GM12875 (cell line): Measurements from ENCODE around the gene CRYZL1.

Experiments used
- H3K4me3 ChIP-seq: one replicate; pipeline ENCODE4 v1.5.1; 2011; ENCODE audit warnings: low read depth, low read length, control low read depth
- CTCF ChIP-seq: IDR thresholded peaks from 2 replicates; pipeline ENCODE4 v1.5.1; 2011; ENCODE audit warnings: low read depth, mild to moderate bottlenecking, control low read depth, inconsistent platforms, low read length, moderate library complexity, borderline replicate concordance; ENCODE audit not compliant: insufficient read depth

The CRYZL1 gene

GRCh38 chr21:33641352-33642026 is at the start of gene CRYZL1:
CRYZL1 (minus strand) TSS chr21:33641741; CDS start chr21:33631551, 10,190 bp downstream.
- H3K4me3 ChIP-seq = peak within 1 kb of the TSS; percentile 90
- TF ChIP-seq CTCF = no peak

- no peak overlapping the region for H3K4me3 ChIP-seq
- no peak for TF ChIP-seq CTCF
These were observed 49.3 kb upstream of the CRYZL1 start for GRCh38 chr21:33690874-33691273.

GRCh38 chr21:33688353-33688752 is 46.8 kb upstream of the CRYZL1 start:
- H3K4me3 ChIP-seq = no peak overlapping the region
- no peak for TF ChIP-seq CTCF

GRCh38 chr21:33687634-33688033 is 46.1 kb upstream of the CRYZL1 start:
- no peak overlapping the region for H3K4me3 ChIP-seq
- TF ChIP-seq CTCF = no peak

GRCh38 chr21:33686386-33686785 is 44.8 kb upstream of the CRYZL1 start:
- H3K4me3 ChIP-seq = no peak overlapping the region
- TF ChIP-seq CTCF = no peak

- no peak overlapping the region for H3K4me3 ChIP-seq
- no peak for TF ChIP-seq CTCF
These were observed 44.2 kb upstream of the CRYZL1 start for GRCh38 chr21:33685613-33686197.

- no peak overlapping the region for H3K4me3 ChIP-seq
- TF ChIP-seq CTCF = no peak
These were observed 43.5 kb upstream of the CRYZL1 start for GRCh38 chr21:33684923-33685560.
